ENCODE results near the gene ENOPH1. TPM values are rescaled to one million over a fixed set of nuclear protein-coding genes. Genes with fewer than 3 reads are reported as not detected.

Gene ENOPH1
- total and polyA plus RNA-seq, 9 of the 15 experiments (the other 6 are each of a cell fraction or from before 2014, with no cell fraction given) = 29.8 to 71.4 (median 48.9) TPM

- TF ChIP-seq ZNF740 (CRISPR knock-in tag; IDR thresholded peaks at IDR 0.05) = no peak; the same call in 1 of the 2 replicates
- peak in 1 of 2 experiments; percentile 73; a peak in 1 of 4 replicates for TF ChIP-seq ZNF740 (tag; IDR thresholded peaks at IDR 0.05)
- no peak for TF ChIP-seq LARP7 (IDR thresholded peaks at IDR 0.05)
- no peak for TF ChIP-seq STAT5B (CRISPR knock-in tag; IDR thresholded peaks at IDR 0.05)
- TF ChIP-seq HIVEP1 (CRISPR knock-in tag; IDR thresholded peaks at IDR 0.05) = no peak
- TF ChIP-seq ZNF280A (IDR thresholded peaks at IDR 0.05; ENCODE audit: low read depth, partially characterized antibody) = no peak
- no peak for TF ChIP-seq ELF4 (CRISPR knock-in tag; IDR thresholded peaks at IDR 0.05)
- TF ChIP-seq ZBTB12 (CRISPR knock-in tag; IDR thresholded peaks at IDR 0.05) = peak; percentile 93
- TF ChIP-seq ELK3 (CRISPR knock-in tag; IDR thresholded peaks at IDR 0.05) = no peak
- no peak; the same call in 1 of the 2 replicates for TF ChIP-seq ZBTB1 (CRISPR knock-in tag; IDR thresholded peaks at IDR 0.05; ENCODE audit: borderline replicate concordance, low read depth)
- TF ChIP-seq ZBTB49 (CRISPR knock-in tag; IDR thresholded peaks at IDR 0.05; ENCODE audit: borderline replicate concordance) = 0 out of 2 replicates have a peak, but pooled peaks have one; percentile 68
- no peak; the same call in 1 of the 2 replicates for TF ChIP-seq ZNF589 (CRISPR knock-in tag; IDR thresholded peaks at IDR 0.05; ENCODE audit: low read depth)
- no peak for TF ChIP-seq ZBTB2 (IDR thresholded peaks at IDR 0.05)
- no peak for TF ChIP-seq POLR3A (IDR thresholded peaks at IDR 0.05; ENCODE audit: borderline replicate concordance, extremely low read depth, insufficient read depth, insufficient read length)
- TF ChIP-seq XRCC3 (IDR thresholded peaks at IDR 0.05) = no peak
- TF ChIP-seq MBD1 (CRISPR knock-in tag; IDR thresholded peaks at IDR 0.05) = no peak
These were observed 1.2 kb upstream of the ENOPH1 start (continued) for GRCh38 chr4:82428969-82429727.
